Neural cell (in vitro differentiated cells): ENCODE data around the gene FSHR. TPM values are rescaled to one million over a fixed set of nuclear protein-coding genes. Genes with fewer than 3 reads are reported as not detected.

ENCODE experiments used
- H2AFZ ChIP-seq: fragments of 200-600, 300-800 bp; sonication (generic), shearing (Covaris generic); 2 replicates; pipeline ENCODE4 v1.6.0; 2014; ENCODE audit warnings: low read depth, mild to moderate bottlenecking, antibody characterized with exemption, low read length, moderate library complexity
- H3F3A ChIP-seq: fragments of 200-600 bp; shearing (Covaris generic); 2 replicates; pipeline ENCODE4 v1.6.1; 2016; ENCODE audit warnings: mild to moderate bottlenecking, moderate library complexity, mixed read lengths, antibody characterized with exemption, low read length; ENCODE audit not compliant: insufficient read depth, poor library complexity, severe bottlenecking
- H3K27ac ChIP-seq: fragments of 200-600, 300-800 bp; sonication (generic), shearing (Covaris generic); 2 replicates; pipeline ENCODE4 v1.5.1; 2014; ENCODE audit warnings: mild to moderate bottlenecking, low read length, moderate library complexity
- H3K27me3 ChIP-seq: fragments of 300-800, 200-600 bp; sonication (generic), shearing (Covaris generic); 2 replicates; pipeline ENCODE4 v1.6.0; 2014; ENCODE audit warnings: mild to moderate bottlenecking, low read depth, low read length, moderate library complexity; ENCODE audit not compliant: insufficient read depth
- H3K36me3 ChIP-seq: fragments of 300-800, 200-600 bp; sonication (generic), shearing (Covaris generic); 2 replicates; pipeline ENCODE4 v1.5.1; 2014; ENCODE audit warnings: mild to moderate bottlenecking, antibody characterized with exemption, low read length, moderate library complexity; ENCODE audit not compliant: insufficient read depth
- H3K4me2 ChIP-seq: fragments of 300-800, 200-600 bp; sonication (generic), shearing (Covaris generic); 2 replicates; pipeline ENCODE4 v1.6.0; 2014; ENCODE audit warnings: mild to moderate bottlenecking, low read length
- H3K4me3 ChIP-seq: fragments of 300-800, 200-600 bp; sonication (generic), shearing (Covaris generic); 2 replicates; pipeline ENCODE4 v1.5.1; 2014; ENCODE audit warnings: mild to moderate bottlenecking, low read length, moderate library complexity
- H3K79me2 ChIP-seq: fragments of 200-600 bp; shearing (Covaris generic); replicated peaks from 2 replicates; pipeline ENCODE4 v1.6.0; 2014; ENCODE audit warnings: mild to moderate bottlenecking, low read length, moderate library complexity; ENCODE audit not compliant: insufficient read depth
- H3K9ac ChIP-seq: fragments of 300-800, 200-600 bp; sonication (generic), shearing (Covaris generic); 2 replicates; pipeline ENCODE4 v1.6.1; 2016; ENCODE audit warnings: mild to moderate bottlenecking, low read length, mixed read lengths
- H3K9me2 ChIP-seq: fragments of 200-600 bp; shearing (Covaris generic); 2 replicates; pipeline ENCODE4 v1.6.1; 2016; ENCODE audit warnings: mild to moderate bottlenecking, low read length, mixed read lengths; ENCODE audit not compliant: insufficient read depth
- H3K9me3 ChIP-seq: fragments of 200-600, 300-800 bp; sonication (generic), shearing (Covaris generic); 2 replicates; pipeline ENCODE4 v1.6.1; 2016; ENCODE audit warnings: mild to moderate bottlenecking, mixed run types, low read length, moderate library complexity, mixed read lengths
- H4K20me1 ChIP-seq: fragments of 200-600 bp; shearing (Covaris generic); 2 replicates; pipeline ENCODE4 v1.6.1; 2016; ENCODE audit warnings: mild to moderate bottlenecking, mixed run types; ENCODE audit not compliant: insufficient read depth
- EP300 ChIP-seq: fragments of 450-650 bp; conservative IDR thresholded peaks from 2 replicates; pipeline ENCODE4 v1.6.1; 2014; ENCODE audit warnings: antibody characterized with exemption, mild to moderate bottlenecking, moderate library complexity; ENCODE audit not compliant: poor library complexity, severe bottlenecking
- EZH2 ChIP-seq: fragments of 200-600, 300-800 bp; shearing (Covaris generic), sonication (generic); IDR thresholded peaks from 2 replicates; pipeline ENCODE4 v1.6.1; 2014; ENCODE audit warnings: antibody characterized with exemption, low read length, borderline replicate concordance, mild to moderate bottlenecking; ENCODE audit not compliant: insufficient read depth, poor library complexity, severe bottlenecking
- MXI1 ChIP-seq: fragments of 450-650 bp; conservative IDR thresholded peaks from 2 replicates; pipeline ENCODE4 v1.6.1; 2014; ENCODE audit warnings: antibody characterized with exemption, mild to moderate bottlenecking; ENCODE audit not compliant: poor library complexity, severe bottlenecking
- POLR2AphosphoS5 ChIP-seq: IDR thresholded peaks from 2 replicates; pipeline ENCODE4 v1.6.1; 2012
- RAD21 ChIP-seq: fragments of 450-650 bp; conservative IDR thresholded peaks from 2 replicates; pipeline ENCODE4 v1.6.1; 2014; ENCODE audit warnings: antibody characterized with exemption, mild to moderate bottlenecking, moderate library complexity
- SMC3 ChIP-seq: fragments of 450-650 bp; conservative IDR thresholded peaks from 2 replicates; pipeline ENCODE4 v1.6.1; 2014; ENCODE audit warnings: antibody characterized with exemption, mild to moderate bottlenecking, moderate library complexity; ENCODE audit not compliant: poor library complexity
- TAF1 ChIP-seq: IDR thresholded peaks from 2 replicates; pipeline ENCODE4 v1.6.1; 2012; ENCODE audit warnings: low read depth
- polyA plus RNA-seq: library from polyadenylated mRNA; depleted of rRNA; stranded (reverse); fragments of >200 nt; gene quantifications from 2 replicates; pipeline ENCODE4 v1.2.3, GENCODE V29; 2014
- TF ChIP-seq, protein P1 (sequence below): IDR thresholded peaks from 2 replicates; pipeline ENCODE4 v1.6.1; 2012; ENCODE audit warnings: borderline replicate concordance
- TF ChIP-seq, protein P2 (sequence below): fragments of 450-650 bp; IDR thresholded peaks from 2 replicates; pipeline ENCODE4 v1.5.1; 2014; ENCODE audit warnings: antibody characterized with exemption, mild to moderate bottlenecking, moderate library complexity; ENCODE audit not compliant: poor library complexity, severe bottlenecking

FSHR gene
- polyA plus RNA-seq, 1 donor from 2014 or later: not detected

DNA sequence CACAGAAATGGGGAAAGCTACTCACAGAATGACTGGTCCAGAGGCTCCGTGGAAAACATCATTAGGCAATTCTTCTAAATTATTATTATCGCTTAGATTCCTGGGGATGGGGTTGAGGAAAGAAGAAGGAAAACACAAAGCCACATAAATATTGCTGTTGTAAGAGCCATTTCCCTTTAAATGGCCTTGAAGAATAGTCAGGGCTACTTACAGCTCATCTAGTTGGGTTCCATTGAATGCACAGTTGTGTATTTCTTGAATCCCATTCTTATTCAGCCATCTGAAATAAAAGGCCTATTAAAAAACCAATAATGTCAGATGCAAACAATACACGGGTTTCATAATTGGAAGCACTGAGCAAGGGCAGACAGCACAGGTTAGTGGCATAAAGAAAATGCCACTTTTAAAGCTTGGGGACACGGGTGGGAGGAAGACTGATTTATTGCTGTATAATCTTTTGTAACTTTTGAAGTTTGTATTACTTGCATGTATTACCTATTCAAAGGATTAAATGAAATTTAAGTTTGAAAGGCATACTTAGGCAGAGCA lies 171.4 kb downstream of the FSHR start:
- TF ChIP-seq TAF1 (no peak), RAD21 (no peak), EP300 (no peak), SMC3 (no peak)
- no peaks in the 10 kb centered on the region for H3K79me2 ChIP-seq
- H3K4me3 ChIP-seq: no peak overlapping the region
- H3K9me3 ChIP-seq: no peaks in the 10 kb centered on the region
- no peaks in the 10 kb centered on the region for H3K9me2 ChIP-seq
- H3F3A ChIP-seq: peaks cover 6% of the 10 kb centered on the region
- H3K9ac ChIP-seq: no peak overlapping the region
- no peaks in the 10 kb centered on the region for H3K36me3 ChIP-seq
- no peak overlapping the region for H3K4me2 ChIP-seq
- no peaks in the 10 kb centered on the region for H3K27me3 ChIP-seq
- no peaks in the 10 kb centered on the region for H4K20me1 ChIP-seq
- H3K27ac ChIP-seq: peak overlapping the region; percentile 33
- no peak overlapping the region for H2AFZ ChIP-seq

DNA sequence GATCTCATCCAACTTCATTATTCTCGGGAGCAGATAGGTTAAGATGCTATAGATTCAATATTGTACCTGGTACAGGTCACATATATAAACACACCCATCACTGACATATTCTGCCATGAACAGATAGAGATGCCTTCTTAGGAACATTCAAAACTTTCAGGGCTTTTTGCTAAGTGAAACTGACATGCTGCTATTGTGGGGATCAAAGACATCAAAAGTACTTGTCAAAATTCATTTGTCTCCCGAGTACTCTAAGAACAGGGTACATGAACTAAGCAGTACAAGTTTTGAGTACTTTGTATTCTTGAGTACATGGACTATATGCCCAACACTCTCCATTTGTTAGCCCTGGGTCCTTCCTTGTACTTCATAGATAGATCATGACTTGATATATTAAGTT lies 173.5 kb downstream of the FSHR start:
- no peaks in the 10 kb centered on the region for H4K20me1 ChIP-seq

More for the DNA sequence above, 173.5 kb downstream of the FSHR start:
- Histone ChIP-seq H2AFZ (no peak overlapping the region), H3K27ac (no peak overlapping the region), H3K9me3 (no peaks in the 10 kb centered on the region), H3K9ac (no peak overlapping the region), H3K4me2 (no peak overlapping the region), H3K27me3 (no peaks in the 10 kb centered on the region), H3K36me3 (no peaks in the 10 kb centered on the region), H3K9me2 (no peaks in the 10 kb centered on the region), H3K4me3 (no peak overlapping the region), H3K79me2 (no peaks in the 10 kb centered on the region), H3F3A (peaks cover 6% of the 10 kb centered on the region)
- TF ChIP-seq, protein P1, sequence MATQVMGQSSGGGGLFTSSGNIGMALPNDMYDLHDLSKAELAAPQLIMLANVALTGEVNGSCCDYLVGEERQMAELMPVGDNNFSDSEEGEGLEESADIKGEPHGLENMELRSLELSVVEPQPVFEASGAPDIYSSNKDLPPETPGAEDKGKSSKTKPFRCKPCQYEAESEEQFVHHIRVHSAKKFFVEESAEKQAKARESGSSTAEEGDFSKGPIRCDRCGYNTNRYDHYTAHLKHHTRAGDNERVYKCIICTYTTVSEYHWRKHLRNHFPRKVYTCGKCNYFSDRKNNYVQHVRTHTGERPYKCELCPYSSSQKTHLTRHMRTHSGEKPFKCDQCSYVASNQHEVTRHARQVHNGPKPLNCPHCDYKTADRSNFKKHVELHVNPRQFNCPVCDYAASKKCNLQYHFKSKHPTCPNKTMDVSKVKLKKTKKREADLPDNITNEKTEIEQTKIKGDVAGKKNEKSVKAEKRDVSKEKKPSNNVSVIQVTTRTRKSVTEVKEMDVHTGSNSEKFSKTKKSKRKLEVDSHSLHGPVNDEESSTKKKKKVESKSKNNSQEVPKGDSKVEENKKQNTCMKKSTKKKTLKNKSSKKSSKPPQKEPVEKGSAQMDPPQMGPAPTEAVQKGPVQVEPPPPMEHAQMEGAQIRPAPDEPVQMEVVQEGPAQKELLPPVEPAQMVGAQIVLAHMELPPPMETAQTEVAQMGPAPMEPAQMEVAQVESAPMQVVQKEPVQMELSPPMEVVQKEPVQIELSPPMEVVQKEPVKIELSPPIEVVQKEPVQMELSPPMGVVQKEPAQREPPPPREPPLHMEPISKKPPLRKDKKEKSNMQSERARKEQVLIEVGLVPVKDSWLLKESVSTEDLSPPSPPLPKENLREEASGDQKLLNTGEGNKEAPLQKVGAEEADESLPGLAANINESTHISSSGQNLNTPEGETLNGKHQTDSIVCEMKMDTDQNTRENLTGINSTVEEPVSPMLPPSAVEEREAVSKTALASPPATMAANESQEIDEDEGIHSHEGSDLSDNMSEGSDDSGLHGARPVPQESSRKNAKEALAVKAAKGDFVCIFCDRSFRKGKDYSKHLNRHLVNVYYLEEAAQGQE: no peak
- TF ChIP-seq MXI1 (no peak), RAD21 (no peak), EP300 (no peak), TAF1 (no peak), SMC3 (no peak), POLR2AphosphoS5 (no peak), EZH2 (no peak)
- TF ChIP-seq, protein P2, sequence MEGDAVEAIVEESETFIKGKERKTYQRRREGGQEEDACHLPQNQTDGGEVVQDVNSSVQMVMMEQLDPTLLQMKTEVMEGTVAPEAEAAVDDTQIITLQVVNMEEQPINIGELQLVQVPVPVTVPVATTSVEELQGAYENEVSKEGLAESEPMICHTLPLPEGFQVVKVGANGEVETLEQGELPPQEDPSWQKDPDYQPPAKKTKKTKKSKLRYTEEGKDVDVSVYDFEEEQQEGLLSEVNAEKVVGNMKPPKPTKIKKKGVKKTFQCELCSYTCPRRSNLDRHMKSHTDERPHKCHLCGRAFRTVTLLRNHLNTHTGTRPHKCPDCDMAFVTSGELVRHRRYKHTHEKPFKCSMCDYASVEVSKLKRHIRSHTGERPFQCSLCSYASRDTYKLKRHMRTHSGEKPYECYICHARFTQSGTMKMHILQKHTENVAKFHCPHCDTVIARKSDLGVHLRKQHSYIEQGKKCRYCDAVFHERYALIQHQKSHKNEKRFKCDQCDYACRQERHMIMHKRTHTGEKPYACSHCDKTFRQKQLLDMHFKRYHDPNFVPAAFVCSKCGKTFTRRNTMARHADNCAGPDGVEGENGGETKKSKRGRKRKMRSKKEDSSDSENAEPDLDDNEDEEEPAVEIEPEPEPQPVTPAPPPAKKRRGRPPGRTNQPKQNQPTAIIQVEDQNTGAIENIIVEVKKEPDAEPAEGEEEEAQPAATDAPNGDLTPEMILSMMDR: no peak
